OCI-LY1 (cell line): Measurements from ENCODE around the gene GNRH2.

Experiments
- CTCF ChIP-seq: fragments of 200-600 bp; sonication (generic), shearing (Covaris generic); IDR thresholded peaks from 2 replicates; pipeline ENCODE4 v1.5.1; 2017; ENCODE audit warnings: mild to moderate bottlenecking, antibody characterized with exemption, low read length, moderate library complexity, mixed read lengths
- EZH2 ChIP-seq: fragments of 200-600 bp; sonication (generic), shearing (Covaris generic); IDR thresholded peaks from 2 replicates; pipeline ENCODE4 v1.8.0; 2017; ENCODE audit warnings: borderline replicate concordance, mixed run types, mild to moderate bottlenecking, antibody characterized with exemption, low read length, moderate library complexity, mixed read lengths

DNA sequence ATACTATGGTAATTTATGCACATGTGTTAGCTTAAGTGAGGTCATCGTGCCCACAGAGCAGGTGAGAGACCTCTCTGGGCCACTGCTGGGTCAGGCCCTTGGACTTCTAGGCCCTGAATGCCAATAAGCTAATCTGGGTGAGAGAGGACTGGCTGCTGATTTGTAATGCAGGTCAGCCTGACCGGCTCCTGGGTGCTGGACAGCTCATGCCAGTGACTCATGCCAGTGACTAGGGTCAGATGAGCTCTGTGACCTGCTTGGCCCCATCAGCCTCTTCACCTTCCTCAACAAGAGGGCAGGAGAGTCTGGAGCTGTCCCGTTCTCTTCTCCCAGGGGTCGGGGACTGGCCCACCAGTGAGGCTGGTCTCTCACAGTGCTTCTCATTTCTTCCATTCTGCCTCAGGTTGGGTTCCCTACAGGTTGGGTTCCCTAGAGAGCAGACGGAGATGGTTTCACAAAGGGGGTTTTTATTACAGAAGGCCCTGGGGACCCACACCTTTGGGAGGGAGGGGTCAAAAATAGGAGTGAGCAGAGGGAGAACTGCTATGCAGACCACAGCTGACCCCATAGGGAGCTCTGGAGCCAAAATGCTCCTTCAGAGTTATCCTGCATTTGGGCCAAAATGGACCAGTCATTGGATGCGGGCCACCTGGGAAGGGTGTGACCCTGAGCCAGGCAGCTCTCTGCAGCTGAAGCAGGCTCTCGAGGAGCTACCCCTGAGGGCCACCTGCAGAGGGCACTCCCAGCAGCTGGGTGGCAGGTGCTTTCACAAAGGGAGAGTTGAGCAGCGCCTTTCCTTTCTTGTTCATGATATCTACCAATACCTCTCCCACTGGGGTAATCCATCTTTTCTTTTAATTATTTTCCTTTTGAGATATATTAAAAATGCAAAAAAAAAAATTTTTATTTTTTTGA is 25.8 kb downstream of the GNRH2 start:
- peak; percentile 48 for TF ChIP-seq CTCF
- no peak for TF ChIP-seq EZH2
